ENCODE measurements around the gene UBE4B. TPM values are rescaled to one million over a fixed set of nuclear protein-coding genes. Genes with fewer than 3 reads are reported as not detected.
A peak's percentile ranks its signal among the peaks of the same experiment; 100 is the strongest.

Gene UBE4B
- total and polyA plus RNA-seq, 2 experiments from 2014 or later = 18.7 to 41.1 TPM

- H3K4me3 ChIP-seq = peak overlapping the region; percentile 80
- H3K9me2 ChIP-seq (replicated peaks; ENCODE audit: insufficient read depth) = no peaks in the 10 kb centered on the region
- peaks cover 20% of the 10 kb centered on the region for H3K4me1 ChIP-seq (ENCODE audit: insufficient read depth)
- no peak for DNase-seq (ENCODE audit: low spot score)
- H3K9me3 ChIP-seq (ENCODE audit: low read depth) = no peaks in the 10 kb centered on the region
- peak overlapping the region; percentile 77 for H3K4me2 ChIP-seq
- no peaks in the 10 kb centered on the region for H3K36me3 ChIP-seq (replicated peaks; ENCODE audit: insufficient read depth, low read depth)
- no peak for TF ChIP-seq EZH2 (IDR thresholded peaks at IDR 0.05; ENCODE audit: borderline replicate concordance)
- no peak for TF ChIP-seq EZH2phosphoT487 (IDR thresholded peaks at IDR 0.05; ENCODE audit: low read depth, severe bottlenecking, unreplicated experiment)
- TF ChIP-seq, protein P1, sequence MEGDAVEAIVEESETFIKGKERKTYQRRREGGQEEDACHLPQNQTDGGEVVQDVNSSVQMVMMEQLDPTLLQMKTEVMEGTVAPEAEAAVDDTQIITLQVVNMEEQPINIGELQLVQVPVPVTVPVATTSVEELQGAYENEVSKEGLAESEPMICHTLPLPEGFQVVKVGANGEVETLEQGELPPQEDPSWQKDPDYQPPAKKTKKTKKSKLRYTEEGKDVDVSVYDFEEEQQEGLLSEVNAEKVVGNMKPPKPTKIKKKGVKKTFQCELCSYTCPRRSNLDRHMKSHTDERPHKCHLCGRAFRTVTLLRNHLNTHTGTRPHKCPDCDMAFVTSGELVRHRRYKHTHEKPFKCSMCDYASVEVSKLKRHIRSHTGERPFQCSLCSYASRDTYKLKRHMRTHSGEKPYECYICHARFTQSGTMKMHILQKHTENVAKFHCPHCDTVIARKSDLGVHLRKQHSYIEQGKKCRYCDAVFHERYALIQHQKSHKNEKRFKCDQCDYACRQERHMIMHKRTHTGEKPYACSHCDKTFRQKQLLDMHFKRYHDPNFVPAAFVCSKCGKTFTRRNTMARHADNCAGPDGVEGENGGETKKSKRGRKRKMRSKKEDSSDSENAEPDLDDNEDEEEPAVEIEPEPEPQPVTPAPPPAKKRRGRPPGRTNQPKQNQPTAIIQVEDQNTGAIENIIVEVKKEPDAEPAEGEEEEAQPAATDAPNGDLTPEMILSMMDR (IDR thresholded peaks at IDR 0.05; ENCODE audit: poor library complexity) = no peak
- H4K20me1 ChIP-seq (ENCODE audit: insufficient read depth, poor library complexity, severe bottlenecking) = peaks cover 31% of the 10 kb centered on the region
- 7% methylated on average over 8 of the region's 8 CpGs for WGBS (ENCODE audit: low lambda C conversion rate, missing lambda C conversion rate)
- peak overlapping the region; percentile 99 for H3K27ac ChIP-seq
- H3K27me3 ChIP-seq = no peaks in the 10 kb centered on the region
- H2AFZ ChIP-seq = peak overlapping the region; percentile 90
- peaks cover 35% of the 10 kb centered on the region for H3K79me2 ChIP-seq
Measured at GRCh38 chr1:10209590-10209904, 176.8 kb downstream of the UBE4B start.

DNA sequence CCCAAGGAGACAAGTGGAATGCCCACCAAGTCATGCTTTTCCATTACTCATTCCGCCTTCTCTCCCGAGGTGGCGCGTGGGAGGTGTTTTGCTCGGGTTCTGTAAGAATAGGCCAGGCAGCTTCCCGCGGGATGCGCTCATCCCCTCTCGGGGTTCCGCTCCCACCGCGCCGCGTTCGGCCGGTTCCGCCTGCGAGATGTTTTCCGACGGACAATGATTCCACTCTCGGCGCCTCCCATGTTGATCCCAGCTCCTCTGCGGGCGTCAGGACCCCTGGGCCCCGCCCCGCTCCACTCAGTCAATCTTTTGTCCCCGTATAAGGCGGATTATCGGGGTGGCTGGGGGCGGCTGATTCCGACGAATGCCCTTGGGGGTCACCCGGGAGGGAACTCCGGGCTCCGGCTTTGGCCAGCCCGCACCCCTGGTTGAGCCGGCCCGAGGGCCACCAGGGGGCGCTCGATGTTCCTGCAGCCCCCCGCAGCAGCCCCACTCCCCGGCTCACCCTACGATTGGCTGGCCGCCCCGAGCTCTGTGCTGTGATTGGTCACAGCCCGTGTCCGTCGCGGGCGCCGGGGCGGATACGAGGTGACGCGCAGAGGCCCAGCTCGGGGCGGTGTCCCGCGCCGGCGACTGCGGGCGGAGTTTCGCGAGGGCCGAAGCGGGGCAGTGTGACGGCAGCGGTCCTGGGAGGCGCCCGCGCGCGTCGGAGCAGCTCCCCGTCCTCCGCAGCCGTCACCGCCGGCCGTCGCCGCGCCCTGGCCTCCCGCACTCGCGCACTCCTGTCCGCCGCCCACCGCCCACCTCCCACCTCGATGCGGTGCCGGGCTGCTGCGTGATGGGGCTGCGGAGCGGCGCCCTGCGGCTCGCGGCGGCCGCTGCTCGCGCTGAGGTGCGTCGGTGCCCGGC, 177.4 kb downstream of the UBE4B start, which contains the start of gene KIF1B:
Gene KIF1B, plus strand, starts transcription at position 666 of the 906 bp plus-strand sequence. CDS start 21,759 bp downstream, outside the sequence.
- no peaks in the 10 kb centered on the region for H3K9me3 ChIP-seq (ENCODE audit: low read depth)
- peak within 1 kb of the TSS; percentile 94 for H3K4me3 ChIP-seq
- H3K36me3 ChIP-seq (replicated peaks; ENCODE audit: insufficient read depth, low read depth) = no peaks in the 10 kb centered on the region
- peaks cover 35% of the 10 kb centered on the region for H4K20me1 ChIP-seq (ENCODE audit: insufficient read depth, poor library complexity, severe bottlenecking)
- peaks cover 20% of the 10 kb centered on the region for H3K4me1 ChIP-seq (ENCODE audit: insufficient read depth)
- peak within 1 kb of the TSS; percentile 99 for H3K27ac ChIP-seq
- peak; percentile 99 for DNase-seq (ENCODE audit: low spot score)
- peak within 1 kb of the TSS; percentile 92 for H3K4me2 ChIP-seq
- WGBS (ENCODE audit: low lambda C conversion rate, missing lambda C conversion rate) = 2% methylated on average over 40 of the region's 107 CpGs
- peak within 1 kb of the TSS; percentile 90 for H2AFZ ChIP-seq
- no peaks in the 10 kb centered on the region for H3K27me3 ChIP-seq
- no peak for TF ChIP-seq EZH2 (IDR thresholded peaks at IDR 0.05; ENCODE audit: borderline replicate concordance)
- TF ChIP-seq, protein P1 (IDR thresholded peaks at IDR 0.05; ENCODE audit: poor library complexity) = peak; percentile 100
- no peaks in the 10 kb centered on the region for H3K9me2 ChIP-seq (replicated peaks; ENCODE audit: insufficient read depth)
- H3K79me2 ChIP-seq = peaks cover 41% of the 10 kb centered on the region

DNA sequence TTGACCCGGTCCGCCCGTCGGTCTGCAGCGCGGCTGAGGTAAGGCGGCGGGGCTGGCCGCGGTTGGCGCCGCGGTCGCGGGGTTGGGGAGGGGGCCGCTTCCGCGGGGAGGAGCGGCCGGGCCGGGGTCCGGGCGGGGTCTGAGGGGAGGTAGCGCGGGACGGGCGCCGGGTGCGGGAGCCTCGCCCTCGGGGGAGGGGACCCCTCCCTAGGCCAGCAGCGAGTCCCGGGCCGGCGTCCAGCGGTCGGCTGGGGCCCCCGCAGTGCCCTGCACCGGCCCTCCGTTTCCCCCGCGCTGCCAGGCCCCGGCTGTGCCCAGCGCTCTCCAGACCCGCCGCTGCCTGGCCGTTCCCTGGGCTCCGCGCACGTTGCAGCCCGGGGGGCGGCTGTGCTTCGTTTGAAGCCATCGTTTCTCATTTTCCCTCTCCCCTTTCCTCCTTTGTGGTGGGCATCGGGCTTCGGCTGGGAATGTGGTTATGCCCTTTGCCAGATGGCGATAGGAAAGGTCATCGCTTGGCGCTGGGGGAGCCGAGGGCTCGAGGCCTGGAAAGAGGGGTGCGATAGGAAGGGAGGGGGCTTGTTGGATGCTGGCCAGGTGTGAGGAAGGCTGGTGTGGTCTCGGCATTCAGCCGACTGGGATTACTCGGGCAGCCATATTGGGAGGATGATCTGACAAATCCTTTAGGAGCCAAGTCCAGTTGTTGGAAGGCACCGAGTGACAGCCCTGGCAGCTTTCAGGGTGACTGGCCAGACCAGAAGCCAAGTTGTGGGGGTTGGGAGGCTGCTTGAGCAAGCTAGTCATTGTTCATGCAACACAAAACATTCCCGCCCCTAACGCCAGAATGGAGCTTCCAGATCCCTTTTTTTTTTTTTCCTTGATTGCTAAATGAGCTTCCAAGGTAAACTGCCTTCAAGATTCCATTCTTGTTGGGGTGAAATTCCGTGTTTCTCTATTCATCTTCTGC, 178.4 kb downstream of the UBE4B start:
- DNase-seq (ENCODE audit: low spot score) = peak; percentile 86
- Histone ChIP-seq H3K27me3 (no peaks in the 10 kb centered on the region), H3K79me2 (peaks cover 51% of the 10 kb centered on the region), H2AFZ (peak overlapping the region; percentile 71), H4K20me1 (ENCODE audit: insufficient read depth, poor library complexity, severe bottlenecking) (peaks cover 43% of the 10 kb centered on the region), H3K36me3 (replicated peaks; ENCODE audit: insufficient read depth, low read depth) (no peaks in the 10 kb centered on the region), H3K9me2 (replicated peaks; ENCODE audit: insufficient read depth) (no peaks in the 10 kb centered on the region), H3K9me3 (ENCODE audit: low read depth) (no peaks in the 10 kb centered on the region), H3K27ac (peak overlapping the region; percentile 99), H3K4me2 (peak overlapping the region; percentile 92), H3K4me3 (peak overlapping the region; percentile 94), H3K4me1 (ENCODE audit: insufficient read depth) (peaks cover 20% of the 10 kb centered on the region)
- WGBS (ENCODE audit: low lambda C conversion rate, missing lambda C conversion rate) = 1% methylated on average over 27 of the region's 69 CpGs
- TF ChIP-seq, protein P1 (IDR thresholded peaks at IDR 0.05; ENCODE audit: poor library complexity) = no peak
- TF ChIP-seq EZH2 (IDR thresholded peaks at IDR 0.05; ENCODE audit: borderline replicate concordance) (no peak), EZH2phosphoT487 (IDR thresholded peaks at IDR 0.05; ENCODE audit: low read depth, severe bottlenecking, unreplicated experiment) (no peak)

All from hepatocyte (in vitro differentiated cells).